ENCODE data around the gene ENTPD7.
"Not testable (repeated sequence)": the region's sequence is repeated elsewhere in the genome, so short reads cannot be mapped to it uniquely, and the experiment has no call there.

ENTPD7 gene

DNA sequence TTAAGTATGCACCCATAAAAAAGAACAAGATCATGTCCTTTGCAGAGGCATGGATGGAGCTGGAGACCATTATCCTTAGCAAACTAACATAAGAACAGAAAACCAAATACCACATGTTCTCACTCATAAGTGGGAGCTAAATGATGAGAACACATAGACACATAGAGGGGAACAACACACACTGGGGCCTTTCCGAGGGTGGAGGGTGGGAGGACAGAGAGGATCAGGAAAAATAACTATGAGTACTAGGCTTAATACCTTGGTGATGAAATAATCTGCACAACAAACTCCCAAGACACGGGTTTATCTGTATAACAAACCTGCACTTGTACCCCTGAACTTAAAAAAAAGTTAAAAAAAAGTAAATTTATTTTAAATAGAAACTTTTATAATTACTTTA lies 86.9 kb downstream of the ENTPD7 start:
- DNase-seq (ENCODE audit: low spot score) = not testable (repeated sequence)

DNA sequence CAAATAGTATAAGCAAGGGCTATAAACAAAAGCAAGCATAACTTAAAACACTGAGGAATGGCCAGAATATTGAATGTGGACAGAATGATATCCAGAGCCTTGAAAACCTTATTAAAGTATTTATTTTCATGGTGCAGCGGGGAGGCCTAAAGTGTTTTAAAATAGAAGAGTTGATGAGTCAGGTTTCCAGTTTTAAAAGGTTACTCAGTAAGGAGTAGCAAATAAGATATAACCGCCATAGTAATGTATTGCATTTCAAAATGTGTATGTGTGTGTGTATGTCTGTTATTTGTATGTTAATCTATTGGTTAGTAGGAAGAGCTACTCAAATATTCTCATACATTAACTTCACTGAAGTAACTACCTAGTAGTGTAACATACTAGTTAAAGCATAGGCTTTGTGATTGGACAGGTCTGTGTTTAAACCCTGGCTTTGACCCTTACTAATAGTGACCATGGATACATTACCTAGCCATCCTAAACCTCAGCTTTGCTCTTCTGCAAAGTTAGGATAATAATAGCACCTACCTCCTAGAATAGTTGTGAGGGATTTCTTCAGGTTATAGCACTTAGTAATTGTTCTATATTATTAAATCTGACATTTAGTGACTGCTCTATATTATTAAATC lies 89.6 kb downstream of the ENTPD7 start:
- DNase-seq (ENCODE audit: low spot score) = no peak

DNA sequence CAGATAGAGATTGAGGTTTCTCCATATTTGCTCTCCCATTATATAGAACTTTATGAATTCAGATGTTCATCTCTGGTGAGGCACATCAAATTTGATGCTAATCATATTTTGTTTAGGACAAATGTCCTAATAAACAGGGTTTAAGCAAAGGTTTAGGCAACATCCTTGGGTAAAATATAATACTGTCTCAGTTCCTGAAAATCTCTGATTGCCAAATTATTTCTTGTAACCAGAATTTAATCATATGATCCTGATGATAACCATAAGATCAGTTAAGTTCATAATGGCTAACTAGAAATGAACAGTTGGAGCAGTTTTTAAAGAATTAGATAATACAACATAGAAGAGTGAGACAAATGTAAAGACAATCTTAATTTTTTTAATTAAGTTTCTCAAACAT lies 91.3 kb downstream of the ENTPD7 start:
- no peak for DNase-seq (ENCODE audit: low spot score)

DNA sequence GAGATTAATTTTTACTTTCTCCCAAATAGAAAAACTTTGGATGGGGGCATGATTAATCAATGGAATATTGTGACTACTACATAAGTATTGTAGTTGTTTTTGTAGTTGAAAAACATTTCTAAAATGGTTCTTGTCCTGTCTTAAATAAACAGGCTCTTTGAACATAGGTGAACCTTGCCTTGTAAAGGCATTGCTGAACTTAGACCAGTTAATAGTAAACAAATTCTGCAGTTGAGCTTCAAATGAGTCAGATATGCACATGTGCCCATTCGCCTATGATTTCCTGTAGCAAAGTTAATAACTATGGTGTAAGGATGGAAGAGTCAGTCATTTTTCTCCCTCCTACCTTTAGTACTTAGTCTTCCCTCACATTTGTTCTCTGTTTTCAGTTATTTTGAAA lies 95.4 kb downstream of the ENTPD7 start:
- DNase-seq (ENCODE audit: low spot score) = no peak

Data from COLO829 (cell line).